ENCODE measurements around the gene GALNT9.

GRCh38 chr12:132344181-132344580 lies 14.8 kb upstream of the GALNT9 start:
- TF ChIP-seq, protein P1, sequence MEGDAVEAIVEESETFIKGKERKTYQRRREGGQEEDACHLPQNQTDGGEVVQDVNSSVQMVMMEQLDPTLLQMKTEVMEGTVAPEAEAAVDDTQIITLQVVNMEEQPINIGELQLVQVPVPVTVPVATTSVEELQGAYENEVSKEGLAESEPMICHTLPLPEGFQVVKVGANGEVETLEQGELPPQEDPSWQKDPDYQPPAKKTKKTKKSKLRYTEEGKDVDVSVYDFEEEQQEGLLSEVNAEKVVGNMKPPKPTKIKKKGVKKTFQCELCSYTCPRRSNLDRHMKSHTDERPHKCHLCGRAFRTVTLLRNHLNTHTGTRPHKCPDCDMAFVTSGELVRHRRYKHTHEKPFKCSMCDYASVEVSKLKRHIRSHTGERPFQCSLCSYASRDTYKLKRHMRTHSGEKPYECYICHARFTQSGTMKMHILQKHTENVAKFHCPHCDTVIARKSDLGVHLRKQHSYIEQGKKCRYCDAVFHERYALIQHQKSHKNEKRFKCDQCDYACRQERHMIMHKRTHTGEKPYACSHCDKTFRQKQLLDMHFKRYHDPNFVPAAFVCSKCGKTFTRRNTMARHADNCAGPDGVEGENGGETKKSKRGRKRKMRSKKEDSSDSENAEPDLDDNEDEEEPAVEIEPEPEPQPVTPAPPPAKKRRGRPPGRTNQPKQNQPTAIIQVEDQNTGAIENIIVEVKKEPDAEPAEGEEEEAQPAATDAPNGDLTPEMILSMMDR (IDR thresholded peaks at IDR 0.05) = no peak
- TF ChIP-seq POLR2A (IDR thresholded peaks at IDR 0.05) = no peak
